C4-2B (cell line): ENCODE measurements around the gene MRPL20.

Experiments used
- ZFX ChIP-seq: fragments of 450-650 bp; IDR thresholded peaks from 2 replicates; pipeline ENCODE4 v1.6.1; 2017
- TF ChIP-seq, protein P1 (sequence below): fragments of 450-650 bp; conservative IDR thresholded peaks from 2 replicates; pipeline ENCODE4 v1.5.1; 2017; ENCODE audit warnings: mild to moderate bottlenecking

DNA sequence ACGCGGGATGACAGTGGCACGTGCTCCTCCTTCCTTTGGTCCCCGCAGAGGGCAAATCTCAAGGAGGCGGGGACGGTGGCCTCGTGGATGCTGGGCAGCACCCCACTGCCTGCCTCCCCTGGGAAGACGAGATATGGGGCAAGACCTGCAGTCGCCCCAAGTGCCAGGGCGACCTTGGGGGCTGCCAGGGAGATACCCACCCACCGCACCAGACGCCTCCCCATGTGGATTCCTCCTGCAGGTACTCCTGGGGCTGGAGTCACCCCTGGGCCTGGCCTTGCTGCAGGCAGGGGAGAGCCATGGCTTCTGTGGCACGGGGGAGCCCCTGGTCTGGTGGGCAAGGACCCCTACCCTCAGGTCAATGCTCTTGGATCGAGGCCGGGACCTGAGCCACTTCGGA, 26.2 kb downstream of the MRPL20 start:
- TF ChIP-seq, protein P1, sequence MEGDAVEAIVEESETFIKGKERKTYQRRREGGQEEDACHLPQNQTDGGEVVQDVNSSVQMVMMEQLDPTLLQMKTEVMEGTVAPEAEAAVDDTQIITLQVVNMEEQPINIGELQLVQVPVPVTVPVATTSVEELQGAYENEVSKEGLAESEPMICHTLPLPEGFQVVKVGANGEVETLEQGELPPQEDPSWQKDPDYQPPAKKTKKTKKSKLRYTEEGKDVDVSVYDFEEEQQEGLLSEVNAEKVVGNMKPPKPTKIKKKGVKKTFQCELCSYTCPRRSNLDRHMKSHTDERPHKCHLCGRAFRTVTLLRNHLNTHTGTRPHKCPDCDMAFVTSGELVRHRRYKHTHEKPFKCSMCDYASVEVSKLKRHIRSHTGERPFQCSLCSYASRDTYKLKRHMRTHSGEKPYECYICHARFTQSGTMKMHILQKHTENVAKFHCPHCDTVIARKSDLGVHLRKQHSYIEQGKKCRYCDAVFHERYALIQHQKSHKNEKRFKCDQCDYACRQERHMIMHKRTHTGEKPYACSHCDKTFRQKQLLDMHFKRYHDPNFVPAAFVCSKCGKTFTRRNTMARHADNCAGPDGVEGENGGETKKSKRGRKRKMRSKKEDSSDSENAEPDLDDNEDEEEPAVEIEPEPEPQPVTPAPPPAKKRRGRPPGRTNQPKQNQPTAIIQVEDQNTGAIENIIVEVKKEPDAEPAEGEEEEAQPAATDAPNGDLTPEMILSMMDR, result no peak
- TF ChIP-seq ZFX, result no peak
